ENCODE measurements around the gene MBOAT2.
"Not testable (repeated sequence)": the region's sequence is repeated elsewhere in the genome, so short reads cannot be mapped to it uniquely, and the experiment has no call there.

Gene MBOAT2

DNA sequence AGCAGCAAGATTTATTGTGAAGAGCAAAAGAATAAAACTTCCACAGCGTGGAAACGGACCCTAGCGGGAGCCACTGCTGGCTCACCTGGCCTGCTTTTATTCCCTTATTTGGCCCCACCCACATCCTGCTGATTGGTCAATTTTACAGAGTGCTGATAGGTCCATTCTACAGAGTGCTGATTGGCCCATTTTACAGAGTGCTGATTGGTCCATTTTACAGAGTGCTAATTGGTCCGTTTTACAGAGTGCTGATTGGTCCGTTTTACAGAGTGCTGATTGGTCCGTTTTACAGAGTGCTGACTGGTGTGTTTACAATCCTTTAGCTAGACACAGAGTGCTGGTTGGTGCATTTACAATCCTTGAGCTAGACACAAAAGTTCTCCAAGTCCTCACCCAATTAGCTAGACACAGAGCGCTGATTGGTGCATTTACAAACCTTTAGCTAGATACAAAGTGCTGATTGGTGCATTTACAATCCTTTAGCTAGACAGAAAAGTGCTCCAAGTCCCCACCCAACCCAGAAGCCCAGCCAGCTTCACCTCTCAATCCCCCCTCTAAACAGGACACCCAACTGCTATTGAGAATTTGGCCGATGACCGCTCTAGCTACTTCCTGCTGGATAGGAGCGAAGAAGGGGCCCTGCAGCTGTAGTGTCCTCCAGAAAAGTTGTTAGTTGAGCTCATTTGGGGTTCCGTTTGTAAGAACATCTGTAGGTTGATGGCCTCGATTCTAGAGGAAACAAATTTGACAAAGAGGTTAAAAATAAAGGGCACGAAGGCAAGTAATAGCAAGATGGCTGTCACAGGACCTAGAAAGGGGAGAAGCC, 108.2 kb downstream of the MBOAT2 start:
- DNase-seq (ENCODE audit: low spot score); in situ Hi-C loops (cut with MboI; ENCODE audit: low pct_unique_long_range_greater_than_20kb, low sequenced_read_pairs, unreplicated experiment): not testable (repeated sequence)

DNA sequence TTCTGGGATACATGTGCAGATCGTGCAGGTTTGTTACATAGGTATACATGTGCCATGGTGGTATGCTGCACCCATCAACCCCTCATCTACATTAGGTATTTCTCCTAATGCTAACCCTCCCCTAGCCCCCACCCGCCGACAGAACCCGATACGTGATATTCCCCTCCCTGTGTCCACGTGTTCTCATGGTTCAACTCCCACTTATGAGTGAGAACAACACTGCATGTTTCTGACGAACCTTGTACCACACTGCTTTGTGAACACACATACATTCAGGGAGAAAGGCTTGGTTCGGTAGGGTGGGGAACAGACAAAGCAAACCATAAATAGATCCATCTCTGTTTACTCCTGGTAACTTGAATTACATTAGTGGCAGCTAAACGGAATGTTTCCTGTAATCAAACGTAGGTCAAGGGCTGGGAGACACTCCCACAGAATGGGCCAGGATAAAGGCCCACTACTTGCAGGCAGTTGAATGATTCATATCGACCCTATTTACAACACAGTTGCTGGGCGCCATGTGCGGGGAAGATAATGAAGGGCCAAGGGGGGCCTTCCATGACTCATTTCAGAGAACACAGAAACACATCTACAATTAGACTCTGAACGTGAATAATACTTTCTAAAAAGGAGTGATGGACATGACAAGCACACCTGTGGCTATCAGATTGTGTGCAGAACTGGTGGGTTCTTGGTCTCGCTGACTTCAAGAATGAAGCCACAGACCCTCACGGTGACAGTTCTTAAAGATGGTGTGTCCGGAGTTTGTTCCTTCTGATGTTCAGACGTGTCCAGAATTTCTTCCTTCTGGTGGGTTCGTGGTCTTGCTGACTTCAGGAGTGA, 109.3 kb downstream of the MBOAT2 start:
- no peak for DNase-seq (ENCODE audit: low spot score)
- in situ Hi-C loops (cut with MboI; ENCODE audit: low pct_unique_long_range_greater_than_20kb, low sequenced_read_pairs, unreplicated experiment): no loop called here
- TF ChIP-seq, protein P1, sequence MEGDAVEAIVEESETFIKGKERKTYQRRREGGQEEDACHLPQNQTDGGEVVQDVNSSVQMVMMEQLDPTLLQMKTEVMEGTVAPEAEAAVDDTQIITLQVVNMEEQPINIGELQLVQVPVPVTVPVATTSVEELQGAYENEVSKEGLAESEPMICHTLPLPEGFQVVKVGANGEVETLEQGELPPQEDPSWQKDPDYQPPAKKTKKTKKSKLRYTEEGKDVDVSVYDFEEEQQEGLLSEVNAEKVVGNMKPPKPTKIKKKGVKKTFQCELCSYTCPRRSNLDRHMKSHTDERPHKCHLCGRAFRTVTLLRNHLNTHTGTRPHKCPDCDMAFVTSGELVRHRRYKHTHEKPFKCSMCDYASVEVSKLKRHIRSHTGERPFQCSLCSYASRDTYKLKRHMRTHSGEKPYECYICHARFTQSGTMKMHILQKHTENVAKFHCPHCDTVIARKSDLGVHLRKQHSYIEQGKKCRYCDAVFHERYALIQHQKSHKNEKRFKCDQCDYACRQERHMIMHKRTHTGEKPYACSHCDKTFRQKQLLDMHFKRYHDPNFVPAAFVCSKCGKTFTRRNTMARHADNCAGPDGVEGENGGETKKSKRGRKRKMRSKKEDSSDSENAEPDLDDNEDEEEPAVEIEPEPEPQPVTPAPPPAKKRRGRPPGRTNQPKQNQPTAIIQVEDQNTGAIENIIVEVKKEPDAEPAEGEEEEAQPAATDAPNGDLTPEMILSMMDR (IDR thresholded peaks at IDR 0.05; ENCODE audit: extremely low read depth, insufficient read depth, missing control alignments): no peak

DNA sequence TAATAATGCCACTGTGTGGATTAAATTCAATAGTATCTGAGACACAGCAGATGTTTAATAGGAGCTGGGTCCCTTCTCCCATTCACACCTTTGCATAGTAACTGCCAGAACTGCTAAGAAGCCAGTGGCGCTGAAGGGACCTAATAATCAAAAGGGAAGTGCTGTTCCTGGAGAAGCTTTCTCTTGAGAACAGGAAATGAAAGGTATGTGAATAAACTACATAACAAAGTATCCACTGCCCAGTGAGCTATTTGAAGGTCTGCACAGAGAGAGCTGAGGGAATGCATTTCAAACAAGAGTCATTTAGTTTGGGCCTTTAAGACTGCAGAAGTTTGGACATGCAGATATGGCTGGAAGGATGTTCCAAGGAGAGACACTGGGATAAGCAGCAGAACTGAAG, 110.0 kb downstream of the MBOAT2 start:
- DNase-seq (ENCODE audit: low spot score): no peak
- in situ Hi-C loops (cut with MboI; ENCODE audit: low pct_unique_long_range_greater_than_20kb, low sequenced_read_pairs, unreplicated experiment): no loop called here
- TF ChIP-seq, protein P1 (IDR thresholded peaks at IDR 0.05; ENCODE audit: extremely low read depth, insufficient read depth, missing control alignments): no peak

DNA sequence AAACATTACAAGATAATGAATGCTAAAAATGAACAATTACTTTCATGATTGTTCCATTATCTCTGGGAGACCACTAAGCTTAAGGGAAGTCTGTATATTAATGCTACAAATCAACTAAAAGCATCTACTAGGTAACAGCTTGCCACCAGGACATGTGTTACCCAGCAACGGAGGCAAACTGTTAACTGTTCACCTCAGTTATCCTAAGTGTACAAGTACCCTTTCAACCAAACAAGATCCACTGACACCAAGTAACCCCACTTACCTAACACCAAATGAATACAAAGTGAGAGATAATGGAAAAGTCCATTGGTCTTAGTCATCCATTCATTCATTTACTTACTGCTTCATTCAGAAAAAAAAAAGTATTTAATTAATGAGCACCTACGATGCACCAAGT, 111.4 kb downstream of the MBOAT2 start:
- in situ Hi-C loops (cut with MboI; ENCODE audit: low pct_unique_long_range_greater_than_20kb, low sequenced_read_pairs, unreplicated experiment): no loop called here
- TF ChIP-seq, protein P1 (IDR thresholded peaks at IDR 0.05; ENCODE audit: extremely low read depth, insufficient read depth, missing control alignments): no peak
- DNase-seq (ENCODE audit: low spot score): no peak

DNA sequence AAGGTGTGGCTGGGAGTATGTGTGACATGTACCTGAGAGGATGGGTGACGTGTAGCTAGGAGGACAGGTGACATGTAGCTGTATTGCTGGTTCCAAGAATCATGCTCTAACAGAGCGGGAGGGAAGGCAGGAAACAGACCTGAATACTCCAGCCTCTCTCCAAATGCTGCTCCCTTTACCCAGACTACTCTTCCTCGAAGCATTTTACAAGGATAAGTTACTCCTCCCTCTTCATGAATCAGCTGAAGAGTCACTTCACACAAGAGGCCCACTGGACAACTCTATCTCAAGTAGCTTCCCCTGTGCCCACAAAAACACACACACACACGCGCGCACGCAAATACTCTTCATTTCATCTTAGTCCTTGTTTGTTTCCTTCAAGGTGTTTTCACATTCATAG, 113.5 kb downstream of the MBOAT2 start:
- TF ChIP-seq, protein P1 (IDR thresholded peaks at IDR 0.05; ENCODE audit: extremely low read depth, insufficient read depth, missing control alignments): no peak
- in situ Hi-C loops (cut with MboI; ENCODE audit: low pct_unique_long_range_greater_than_20kb, low sequenced_read_pairs, unreplicated experiment): no loop called here
- no peak for DNase-seq (ENCODE audit: low spot score)

DNA sequence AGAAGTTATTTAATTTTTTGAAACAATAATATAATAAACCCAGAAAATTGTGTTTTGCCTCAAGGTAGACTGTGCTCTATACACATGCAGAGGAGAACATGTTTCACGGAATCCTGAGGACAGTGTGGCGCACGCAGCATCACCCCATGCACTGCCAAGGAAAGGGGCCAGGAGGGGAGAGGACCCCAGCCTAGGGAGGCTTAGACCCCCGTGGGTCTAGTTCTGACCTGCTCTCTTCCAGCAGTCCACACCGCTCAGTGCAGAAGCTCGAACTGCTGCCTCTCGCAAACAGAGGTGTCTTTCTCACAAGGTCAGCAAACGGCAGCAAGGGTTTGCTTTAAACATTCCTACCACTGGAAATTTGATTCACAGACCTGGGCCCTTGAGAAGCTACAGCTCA, 114.5 kb downstream of the MBOAT2 start:
- in situ Hi-C loops (cut with MboI; ENCODE audit: low pct_unique_long_range_greater_than_20kb, low sequenced_read_pairs, unreplicated experiment): no loop called here
- TF ChIP-seq, protein P1 (IDR thresholded peaks at IDR 0.05; ENCODE audit: extremely low read depth, insufficient read depth, missing control alignments): no peak
- DNase-seq (ENCODE audit: low spot score): no peak

DNA sequence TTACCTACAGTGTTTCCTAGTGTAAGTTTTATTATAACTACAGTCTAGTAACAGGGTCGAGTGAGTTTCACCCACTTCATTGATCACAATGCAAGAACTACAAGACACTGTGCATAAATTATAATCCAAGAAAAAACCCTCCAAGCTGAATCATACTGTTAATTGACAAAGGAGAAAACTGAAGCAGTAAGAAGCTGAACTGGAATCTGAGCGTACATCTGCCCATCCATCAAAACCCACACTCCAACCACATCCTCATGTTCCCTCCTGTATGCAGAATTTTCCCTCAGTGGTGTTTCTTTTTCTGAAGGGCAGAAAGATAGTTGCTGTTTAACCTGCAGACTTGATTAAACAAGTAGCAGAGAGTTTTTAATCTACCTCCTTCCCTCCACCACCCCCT, 116.6 kb downstream of the MBOAT2 start:
- in situ Hi-C loops (cut with MboI; ENCODE audit: low pct_unique_long_range_greater_than_20kb, low sequenced_read_pairs, unreplicated experiment): no loop called here
- no peak for DNase-seq (ENCODE audit: low spot score)
- TF ChIP-seq, protein P1 (IDR thresholded peaks at IDR 0.05; ENCODE audit: extremely low read depth, insufficient read depth, missing control alignments): no peak
